MM.1S (cell line): ENCODE results near the gene MYCBP.
"Not testable (repeated sequence)": the region's sequence is repeated elsewhere in the genome, so short reads cannot be mapped to it uniquely, and the experiment has no call there.

Source experiments
- DNase-seq: peaks from one replicate; pipeline ENCODE4 v3.0.0-alpha.2; 2015
- H2AFZ ChIP-seq: fragments of 300-600 bp; sonication (generic); 2 replicates; pipeline ENCODE4 v1.6.0; 2016; ENCODE audit warnings: antibody characterized with exemption, low read length
- H3F3A ChIP-seq: fragments of 300-600 bp; sonication (generic); 2 replicates; pipeline ENCODE4 v1.6.1; 2016; ENCODE audit warnings: mild to moderate bottlenecking, antibody characterized with exemption, low read length, moderate library complexity, mixed read lengths; ENCODE audit not compliant: insufficient read depth
- H3K27ac ChIP-seq: fragments of 300-600 bp; sonication (generic); 2 replicates; pipeline ENCODE4 v1.5.1; 2016; ENCODE audit warnings: mild to moderate bottlenecking, low read length
- H3K27me3 ChIP-seq: fragments of 300-600 bp; sonication (generic); replicated peaks from 2 replicates; pipeline ENCODE4 v1.6.0; 2016; ENCODE audit warnings: low read length; ENCODE audit not compliant: insufficient read depth
- H3K36me3 ChIP-seq: fragments of 300-600 bp; sonication (generic); replicated peaks from 2 replicates; pipeline ENCODE4 v1.6.1; 2016; ENCODE audit warnings: mild to moderate bottlenecking, low read length, mixed read lengths; ENCODE audit not compliant: insufficient read depth
- H3K4me1 ChIP-seq: fragments of 300-600 bp; sonication (generic); 2 replicates; pipeline ENCODE4 v1.6.1; 2016; ENCODE audit warnings: low read length, mixed read lengths
- H3K4me2 ChIP-seq: fragments of 300-600 bp; sonication (generic); 2 replicates; pipeline ENCODE4 v1.6.0; 2016; ENCODE audit warnings: low read depth, low read length
- H3K4me3 ChIP-seq: fragments of 300-600 bp; sonication (generic); 2 replicates; pipeline ENCODE4 v1.5.1; 2016; ENCODE audit warnings: low read length, mixed read lengths
- H3K79me2 ChIP-seq: fragments of 300-600 bp; sonication (generic); 2 replicates; pipeline ENCODE4 v1.6.1; 2016; ENCODE audit warnings: mixed run types, low read length, mixed read lengths
- H3K9ac ChIP-seq: fragments of 300-600 bp; sonication (generic); 2 replicates; pipeline ENCODE4 v1.6.1; 2016; ENCODE audit warnings: low read length, mixed read lengths
- H3K9me2 ChIP-seq: fragments of 300-600 bp; sonication (generic); replicated peaks from 2 replicates; pipeline ENCODE4 v1.6.1; 2016; ENCODE audit warnings: mild to moderate bottlenecking, low read length, mixed read lengths; ENCODE audit not compliant: insufficient read depth
- H3K9me3 ChIP-seq: fragments of 300-600 bp; sonication (generic); replicated peaks from 2 replicates; pipeline ENCODE4 v1.6.1; 2016; ENCODE audit warnings: mild to moderate bottlenecking, low read length, mixed read lengths; ENCODE audit not compliant: insufficient read depth
- H4K20me1 ChIP-seq: fragments of 300-600 bp; sonication (generic); 2 replicates; pipeline ENCODE4 v1.6.1; 2016; ENCODE audit warnings: mild to moderate bottlenecking, low read length, moderate library complexity, mixed read lengths; ENCODE audit not compliant: insufficient read depth
- EZH2 ChIP-seq: fragments of 300-600 bp; sonication (generic); optimal IDR thresholded peaks from 2 replicates; pipeline ENCODE3; 2017; ENCODE audit warnings: low read depth, mild to moderate bottlenecking, antibody characterized with exemption, low read length, mixed read lengths
- EZH2phosphoT487 ChIP-seq: fragments of 300-600 bp; sonication (generic); IDR thresholded peaks from 2 replicates; pipeline ENCODE4 v1.6.1; 2018; ENCODE audit warnings: antibody characterized with exemption, low read length
- TF ChIP-seq, protein P1 (sequence below): fragments of 300-600 bp; sonication (generic); IDR thresholded peaks from 2 replicates; pipeline ENCODE4 v1.5.1; 2016; ENCODE audit warnings: antibody characterized with exemption, low read length, mixed read lengths

The MYCBP gene

DNA sequence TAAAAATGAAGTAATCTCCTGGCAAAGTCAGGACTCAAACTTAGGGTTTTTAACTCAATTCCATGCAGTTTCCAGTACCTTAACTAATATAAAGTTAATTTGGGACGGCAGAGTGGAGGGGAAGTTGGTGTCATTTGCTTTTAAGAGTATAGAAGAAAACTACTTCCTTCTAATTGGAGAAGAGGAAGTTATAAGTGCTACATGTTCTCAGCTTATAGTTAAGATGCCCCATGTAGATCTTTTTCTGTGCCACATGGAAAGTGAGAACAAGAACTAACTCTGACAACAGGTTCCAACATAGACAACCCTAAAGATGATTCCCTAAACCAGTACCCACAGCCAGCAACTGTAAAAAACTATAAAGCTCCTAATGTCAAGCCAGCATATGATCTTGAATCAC, 25.1 kb downstream of the MYCBP start:
- H3K9ac ChIP-seq: no peak overlapping the region
- H3K36me3 ChIP-seq: 0 out of 2 replicates have a peak, but pooled peaks cover 11% of the 10 kb centered on the region

DNA sequence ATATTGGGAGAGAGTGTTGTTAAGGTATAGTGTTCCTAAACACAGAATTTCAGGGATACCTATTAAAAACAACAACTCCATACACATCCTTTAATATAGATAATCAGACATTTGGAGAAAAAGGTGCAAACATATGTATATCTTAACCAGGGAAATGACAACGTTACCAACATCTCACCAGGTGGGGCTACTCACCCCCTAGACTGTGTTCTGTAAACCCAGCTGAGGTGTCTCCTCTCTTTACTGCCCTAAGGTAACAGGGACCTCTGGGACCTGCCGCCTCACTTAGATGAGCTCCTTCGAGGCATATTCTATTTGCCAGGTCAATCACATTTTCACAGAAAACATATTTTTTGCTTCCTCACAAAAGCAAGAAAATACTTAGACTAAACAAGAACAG, 26.9 kb downstream of the MYCBP start:
- no peak for DNase-seq
- no peaks in the 10 kb centered on the region for H4K20me1 ChIP-seq
- H2AFZ ChIP-seq: no peak overlapping the region
- peaks cover 5% of the 10 kb centered on the region; the same call in 1 of the 2 replicates for H3K79me2 ChIP-seq
- no peaks in the 10 kb centered on the region; the same call in 1 of the 2 replicates for H3F3A ChIP-seq
- H3K4me3 ChIP-seq: no peak overlapping the region
- TF ChIP-seq, protein P1, sequence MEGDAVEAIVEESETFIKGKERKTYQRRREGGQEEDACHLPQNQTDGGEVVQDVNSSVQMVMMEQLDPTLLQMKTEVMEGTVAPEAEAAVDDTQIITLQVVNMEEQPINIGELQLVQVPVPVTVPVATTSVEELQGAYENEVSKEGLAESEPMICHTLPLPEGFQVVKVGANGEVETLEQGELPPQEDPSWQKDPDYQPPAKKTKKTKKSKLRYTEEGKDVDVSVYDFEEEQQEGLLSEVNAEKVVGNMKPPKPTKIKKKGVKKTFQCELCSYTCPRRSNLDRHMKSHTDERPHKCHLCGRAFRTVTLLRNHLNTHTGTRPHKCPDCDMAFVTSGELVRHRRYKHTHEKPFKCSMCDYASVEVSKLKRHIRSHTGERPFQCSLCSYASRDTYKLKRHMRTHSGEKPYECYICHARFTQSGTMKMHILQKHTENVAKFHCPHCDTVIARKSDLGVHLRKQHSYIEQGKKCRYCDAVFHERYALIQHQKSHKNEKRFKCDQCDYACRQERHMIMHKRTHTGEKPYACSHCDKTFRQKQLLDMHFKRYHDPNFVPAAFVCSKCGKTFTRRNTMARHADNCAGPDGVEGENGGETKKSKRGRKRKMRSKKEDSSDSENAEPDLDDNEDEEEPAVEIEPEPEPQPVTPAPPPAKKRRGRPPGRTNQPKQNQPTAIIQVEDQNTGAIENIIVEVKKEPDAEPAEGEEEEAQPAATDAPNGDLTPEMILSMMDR: no peak
- no peak for TF ChIP-seq EZH2phosphoT487
- TF ChIP-seq EZH2: no peak
- no peaks in the 10 kb centered on the region for H3K9me3 ChIP-seq
- no peaks in the 10 kb centered on the region for H3K4me1 ChIP-seq
- no peaks in the 10 kb centered on the region for H3K9me2 ChIP-seq
- no peaks in the 10 kb centered on the region for H3K27me3 ChIP-seq
- no peak overlapping the region for H3K27ac ChIP-seq
- no peak overlapping the region for H3K4me2 ChIP-seq
- H3K9ac ChIP-seq: no peak overlapping the region
- 0 out of 2 replicates have a peak, but pooled peaks cover 4% of the 10 kb centered on the region for H3K36me3 ChIP-seq

More for the DNA sequence above, 25.1 kb downstream of the MYCBP start:
- no peak overlapping the region for H3K4me2 ChIP-seq
- H3K27ac ChIP-seq: no peak overlapping the region
- no peaks in the 10 kb centered on the region for H4K20me1 ChIP-seq
- H3K27me3 ChIP-seq: no peaks in the 10 kb centered on the region
- no peaks in the 10 kb centered on the region for H3F3A ChIP-seq
- H3K79me2 ChIP-seq: peaks cover 10% of the 10 kb centered on the region
- H3K9me2 ChIP-seq: no peaks in the 10 kb centered on the region
- H3K9me3 ChIP-seq: no peaks in the 10 kb centered on the region
- DNase-seq: no peak
- TF ChIP-seq EZH2phosphoT487: no peak
- TF ChIP-seq EZH2: no peak
- TF ChIP-seq, protein P1: no peak
- H3K4me1 ChIP-seq: no peaks in the 10 kb centered on the region
- H2AFZ ChIP-seq: no peak overlapping the region
- H3K4me3 ChIP-seq: no peak overlapping the region

DNA sequence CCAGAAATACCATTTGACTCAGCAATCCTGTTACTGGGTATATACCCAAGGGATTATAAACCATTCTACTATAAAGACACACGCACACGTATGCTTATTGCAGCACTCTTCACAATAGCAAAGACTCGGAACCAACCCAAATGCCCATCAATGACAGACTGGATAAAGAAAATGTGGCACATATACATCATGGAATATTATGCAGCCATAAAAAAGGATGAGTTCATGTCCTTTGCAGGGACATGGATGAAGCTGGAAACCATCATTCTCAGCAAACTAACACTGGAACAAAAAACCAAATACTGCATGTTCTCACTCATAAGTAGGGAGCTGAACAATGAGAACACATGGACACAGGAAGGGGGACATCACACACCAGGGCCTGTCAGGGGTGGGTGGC, 28.1 kb downstream of the MYCBP start:
- H3K4me3 ChIP-seq, H3K27me3 ChIP-seq, H3K27ac ChIP-seq, H3K9ac ChIP-seq, H3K9me3 ChIP-seq, H3K79me2 ChIP-seq, H3F3A ChIP-seq, H3K36me3 ChIP-seq, H3K4me2 ChIP-seq, DNase-seq, H4K20me1 ChIP-seq, H3K4me1 ChIP-seq, H3K9me2 ChIP-seq, H2AFZ ChIP-seq: not testable (repeated sequence)

DNA sequence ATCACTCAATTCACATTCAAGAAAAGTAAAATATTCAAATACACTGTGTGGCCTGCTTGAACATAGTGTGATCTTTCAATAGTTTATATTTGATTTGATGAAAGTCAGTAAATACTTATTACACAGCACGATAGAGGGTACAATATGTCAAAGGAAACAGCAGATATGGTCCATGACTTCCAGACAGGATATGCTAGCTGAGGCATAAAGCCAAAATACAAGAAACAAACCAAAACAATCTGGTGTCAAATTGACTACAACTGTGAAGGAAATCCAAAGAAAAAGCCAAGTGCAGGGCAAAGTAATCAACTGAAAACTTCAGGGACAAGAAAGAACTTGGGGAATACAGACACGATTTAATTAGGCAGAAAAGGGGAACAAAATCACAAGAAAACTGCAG, 32.9 kb downstream of the MYCBP start:
- Histone ChIP-seq H4K20me1 (no peaks in the 10 kb centered on the region), H3K4me3 (no peak overlapping the region), H3K9ac (no peak overlapping the region)

More for the DNA sequence above, 32.9 kb downstream of the MYCBP start:
- Histone ChIP-seq H3K4me1 (no peaks in the 10 kb centered on the region), H3K4me2 (no peak overlapping the region), H3K9me2 (no peaks in the 10 kb centered on the region), H3K36me3 (no peaks in the 10 kb centered on the region), H3F3A (peaks cover 9% of the 10 kb centered on the region; the same call in 1 of the 2 replicates), H2AFZ (no peak overlapping the region), H3K27ac (no peak overlapping the region), H3K9me3 (no peaks in the 10 kb centered on the region), H3K79me2 (no peaks in the 10 kb centered on the region), H3K27me3 (no peaks in the 10 kb centered on the region)
- no peak for DNase-seq
- TF ChIP-seq, protein P1: no peak
- no peak for TF ChIP-seq EZH2
- no peak for TF ChIP-seq EZH2phosphoT487
